ENCODE data around the gene TRIM17. TPM values are rescaled to one million over a fixed set of nuclear protein-coding genes. Genes with fewer than 3 reads are reported as not detected.

Gene TRIM17
- not detected in 2 replicates for total RNA-seq (2014; rRNA removed; shearing (Covaris generic))
- polyA plus RNA-seq (2015; cell fraction: cytosol; rRNA removed), result 0.08 and 0.16 TPM in 2 replicates
- 0.16 TPM in 1 of 2 replicates, not detected in the other for polyA plus RNA-seq (2015; cell fraction: nucleus; rRNA removed)

GRCh38 chr1:228416217-228416933 is at the start of gene TRIM17:
Gene TRIM17, minus strand, starts transcription at chr1:228416861. Its CDS starts 1,789 bp downstream, at chr1:228415072.
- no peak for DNase-seq (ENCODE audit: low read depth)

- DNase-seq (ENCODE audit: low read depth), result no peak
Measured at GRCh38 chr1:228465571-228466146, 49.0 kb upstream of the TRIM17 start.

GRCh38 chr1:228465141-228465540 is 48.5 kb upstream of the TRIM17 start:
- no peak for DNase-seq (ENCODE audit: low read depth)

- peak; percentile 48 for DNase-seq (ENCODE audit: low read depth)
Measured at GRCh38 chr1:228464487-228464983, 47.9 kb upstream of the TRIM17 start.

GRCh38 chr1:228463559-228464455 is 47.1 kb upstream of the TRIM17 start:
- DNase-seq (ENCODE audit: low read depth), result no peak

- no peak for DNase-seq (ENCODE audit: low read depth)
Measured at GRCh38 chr1:228463009-228463558, 46.4 kb upstream of the TRIM17 start.

GRCh38 chr1:228462560-228462959 is 45.9 kb upstream of the TRIM17 start:
- no peak for DNase-seq (ENCODE audit: low read depth)

GRCh38 chr1:228460821-228461220 is 44.2 kb upstream of the TRIM17 start:
- no peak for DNase-seq (ENCODE audit: low read depth)

- peak; percentile 79 for DNase-seq (ENCODE audit: low read depth)
Measured at GRCh38 chr1:228459091-228459993, 42.7 kb upstream of the TRIM17 start.

GRCh38 chr1:228457396-228458176 is 40.9 kb upstream of the TRIM17 start:
- peak; percentile 97 for DNase-seq (ENCODE audit: low read depth)

GRCh38 chr1:228457017-228457395 is 40.3 kb upstream of the TRIM17 start:
- DNase-seq (ENCODE audit: low read depth), result no peak

- DNase-seq (ENCODE audit: low read depth), result no peak
Measured at GRCh38 chr1:228456252-228457016, 39.8 kb upstream of the TRIM17 start.

- DNase-seq (ENCODE audit: low read depth), result no peak
Measured at GRCh38 chr1:228455715-228456114, 39.1 kb upstream of the TRIM17 start.

- no peak for DNase-seq (ENCODE audit: low read depth)
Measured at GRCh38 chr1:228454238-228454637, 37.6 kb upstream of the TRIM17 start.

- no peak for DNase-seq (ENCODE audit: low read depth)
Measured at GRCh38 chr1:228453614-228454013, 37.0 kb upstream of the TRIM17 start.

- DNase-seq (ENCODE audit: low read depth), result no peak
Measured at GRCh38 chr1:228453022-228453560, 36.4 kb upstream of the TRIM17 start.

- DNase-seq (ENCODE audit: low read depth), result peak; percentile 58
Measured at GRCh38 chr1:228452194-228453021, 35.7 kb upstream of the TRIM17 start.

Data from HT1080 (cell line).